Keratinocyte (primary cell): Measurements from ENCODE around the gene ERI2. TPM values are rescaled to one million over a fixed set of nuclear protein-coding genes. Genes with fewer than 3 reads are reported as not detected.

ENCODE experiments used
- DNase-seq: peaks from one replicate; pipeline ENCODE4 v3.0.0-alpha.2; 2011; ENCODE audit warnings: low read depth, missing footprints, low spot score
- FAIRE-seq: peaks from 2 replicates; lab custom pipeline; 2011; peaks lifted over from hg19 to GRCh38; lab: Jason Lieb, UNC
- H2AFZ ChIP-seq: 2 replicates; pipeline ENCODE4 v1.6.0; 2012; ENCODE audit warnings: low read length, control low read depth, inconsistent platforms; ENCODE audit not compliant: control insufficient read depth
- H3K27ac ChIP-seq: 2 replicates; pipeline ENCODE4 v1.5.1; 2011; ENCODE audit warnings: low read length; ENCODE audit not compliant: control insufficient read depth, insufficient read depth
- H3K27me3 ChIP-seq: 3 replicates; pipeline ENCODE4 v1.6.0; 2011; ENCODE audit warnings: low read length; ENCODE audit not compliant: control insufficient read depth, insufficient read depth; ENCODE audit errors: extremely low read depth
- H3K36me3 ChIP-seq, 2 experiments: 2 replicates in 1 of 2; 3 replicates in 1 of 2; pipeline ENCODE4 v1.5.1; 2011; ENCODE audit warnings: low read length in 2 of 2, mild to moderate bottlenecking in 1 of 2; ENCODE audit not compliant: control insufficient read depth in 2 of 2, insufficient read depth in 2 of 2; ENCODE audit errors: extremely low read depth in 1 of 2
- H3K4me1 ChIP-seq: 3 replicates; pipeline ENCODE4 v1.5.1; 2011; ENCODE audit warnings: low read length; ENCODE audit not compliant: control insufficient read depth, insufficient read depth; ENCODE audit errors: extremely low read depth
- H3K4me2 ChIP-seq: 3 replicates; pipeline ENCODE4 v1.6.0; 2011; ENCODE audit warnings: low read depth, low read length; ENCODE audit not compliant: control insufficient read depth, insufficient read depth; ENCODE audit errors: extremely low read depth
- H3K4me3 ChIP-seq, 3 experiments: fragments of 200-600 bp in 1 of 3; sonication (generic) in 1 of 3; 2 replicates in 2 of 3; 3 replicates in 1 of 3; pipeline ENCODE4 v1.5.1; 2011 to 2016; ENCODE audit warnings: low read length in 3 of 3, mild to moderate bottlenecking in 3 of 3, control low read depth in 2 of 3, inconsistent platforms in 1 of 3, low read depth in 1 of 3, mixed read lengths in 1 of 3, mixed run types in 1 of 3, moderate library complexity in 1 of 3; ENCODE audit not compliant: control insufficient read depth in 2 of 3, insufficient read depth in 2 of 3; ENCODE audit errors: extremely low read depth in 1 of 3
- H3K79me2 ChIP-seq: 2 replicates; pipeline ENCODE4 v1.6.0; 2012; ENCODE audit warnings: low read length; ENCODE audit not compliant: control insufficient read depth, insufficient read depth
- H3K9ac ChIP-seq: 3 replicates; pipeline ENCODE4 v1.6.0; 2011; ENCODE audit warnings: low read length; ENCODE audit not compliant: control insufficient read depth, insufficient read depth; ENCODE audit errors: extremely low read depth
- H3K9me1 ChIP-seq: 3 replicates; pipeline ENCODE4 v1.6.0; 2011; ENCODE audit warnings: low read length; ENCODE audit not compliant: control insufficient read depth, insufficient read depth; ENCODE audit errors: extremely low read depth
- H3K9me3 ChIP-seq: 2 replicates; pipeline ENCODE4 v1.5.1; 2012; ENCODE audit warnings: low read depth, low read length; ENCODE audit not compliant: control insufficient read depth
- H4K20me1 ChIP-seq: 3 replicates; pipeline ENCODE4 v1.6.0; 2011; ENCODE audit warnings: low read length; ENCODE audit not compliant: control insufficient read depth, insufficient read depth; ENCODE audit errors: extremely low read depth
- CTCF ChIP-seq, 3 experiments: IDR thresholded peaks in 1 of 3; conservative IDR thresholded peaks in 1 of 3; optimal IDR thresholded peaks in 1 of 3; 2 replicates in 2 of 3; 3 replicates in 1 of 3; pipeline versions ENCODE3 to v1.5.1; 2011; ENCODE audit warnings: low read length in 3 of 3, mild to moderate bottlenecking in 3 of 3, moderate library complexity in 2 of 3, control low read depth in 1 of 3, inconsistent platforms in 1 of 3; ENCODE audit not compliant: insufficient read depth in 2 of 3; ENCODE audit errors: extremely low read depth in 1 of 3
- EZH2 ChIP-seq: IDR thresholded peaks from one replicate; pipeline ENCODE4 v1.6.1; 2012; ENCODE audit warnings: inconsistent platforms, mild to moderate bottlenecking, low read length, moderate library complexity
- dilution Hi-C: fragments of 300-500 bp; cut with MboI; formaldehyde crosslinking; loops from one replicate; pipeline ENCODE4 v1.7.0; 2020; ENCODE audit warnings: low sequenced_read_pairs; ENCODE audit not compliant: extremely low pct_ligation_motif_present
- polyA plus RNA-seq, 5 experiments: library from polyadenylated mRNA; depleted of rRNA in 3 of 5; stranded (reverse) in 3 of 5; stranded (forward) in 1 of 5; unstranded in 1 of 5; fragments of >200 nt; gene quantifications; 1 replicate in 1 of 5; 2 replicates in 3 of 5; 3 replicates in 1 of 5; pipeline versions ENCODE4 v1.2.1 to v1.2.3, GENCODE V29; 2011 to 2012; ENCODE audit warnings: missing spikeins in 2 of 5, low read depth in 1 of 5, low replicate concordance in 1 of 5

The ERI2 gene
- polyA plus RNA-seq, 1 donor (not counting 4 experiments of a cell fraction or from before 2014, with no cell fraction given): 19.5 TPM

DNA sequence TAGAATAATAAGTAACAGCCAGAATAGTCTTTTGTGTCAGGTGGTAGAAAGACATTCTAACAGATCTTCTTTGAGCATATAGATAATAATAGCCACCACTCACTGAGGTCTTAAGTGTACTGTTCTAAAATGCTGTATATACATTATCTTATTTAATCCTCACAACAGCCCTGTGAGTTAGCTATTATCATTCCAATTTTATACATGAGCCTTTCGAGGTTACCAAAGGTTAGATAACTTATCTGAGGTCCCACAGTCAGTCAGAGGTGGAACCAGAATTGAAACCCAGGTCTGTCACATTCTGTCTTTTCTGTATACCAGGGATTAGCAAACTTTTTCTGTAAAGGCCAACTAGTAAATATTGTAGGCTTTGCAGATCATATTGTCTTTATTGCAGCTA, 23.3 kb upstream of the ERI2 start:
- H3K36me3 ChIP-seq: peaks cover 1 to 2% of the 10 kb centered on the region in 2 experiments
- DNase-seq (no peak), FAIRE-seq (no peak)
- H2AFZ ChIP-seq: no peak overlapping the region
- no peaks in the 10 kb centered on the region for H3K79me2 ChIP-seq
- TF ChIP-seq CTCF (optimal IDR thresholded peaks at IDR 0.05 in 1 of 3, IDR thresholded peaks at IDR 0.05 in 1 of 3, conservative IDR thresholded peaks at IDR 0.05 in 1 of 3; ENCODE audit: extremely low read depth in 1 of 3, insufficient read depth in 2 of 3, low read length in 3 of 3): no peak
- TF ChIP-seq EZH2: no peak
- H3K27me3 ChIP-seq: no peaks in the 10 kb centered on the region
- H3K9me1 ChIP-seq: no peaks in the 10 kb centered on the region
- H3K4me2 ChIP-seq: no peak overlapping the region
- dilution Hi-C loops: no loop called here
- no peaks in the 10 kb centered on the region for H3K9me3 ChIP-seq
- H3K27ac ChIP-seq: no peak overlapping the region
- no peaks in the 10 kb centered on the region for H4K20me1 ChIP-seq
- no peaks in the 10 kb centered on the region for H3K4me1 ChIP-seq
- no peak overlapping the region for H3K4me3 ChIP-seq
- H3K9ac ChIP-seq: no peak overlapping the region

GRCh38 chr16:20826039-20826566, 19.8 kb upstream of the ERI2 start:
- Histone ChIP-seq H3K9me3 (no peaks in the 10 kb centered on the region), H3K79me2 (no peaks in the 10 kb centered on the region), H3K4me3 (no peak overlapping the region), H3K27ac (no peak overlapping the region), H3K4me1 (no peaks in the 10 kb centered on the region), H4K20me1 (no peaks in the 10 kb centered on the region), H3K27me3 (no peaks in the 10 kb centered on the region), H3K9me1 (no peaks in the 10 kb centered on the region), H3K9ac (no peak overlapping the region), H3K36me3 (peaks cover 1 to 5% of the 10 kb centered on the region in 2 experiments), H2AFZ (no peak overlapping the region), H3K4me2 (no peak overlapping the region)
- TF ChIP-seq CTCF (optimal IDR thresholded peaks at IDR 0.05 in 1 of 3, IDR thresholded peaks at IDR 0.05 in 1 of 3, conservative IDR thresholded peaks at IDR 0.05 in 1 of 3; ENCODE audit: extremely low read depth in 1 of 3, insufficient read depth in 2 of 3, low read length in 3 of 3): no peak
- no peak for TF ChIP-seq EZH2
- DNase-seq (no peak), FAIRE-seq (no peak)
- dilution Hi-C loops: no loop called here
